H9 (cell line): ENCODE results near the gene FBXL19. TPM values are rescaled to one million over a fixed set of nuclear protein-coding genes. Genes with fewer than 3 reads are reported as not detected.

Source experiments
- DNase-seq: peaks from one replicate; pipeline ENCODE4 v3.0.0-alpha.2; 2017
- H2AFZ ChIP-seq: one replicate; pipeline ENCODE4 v1.6.1; 2013; ENCODE audit warnings: mild to moderate bottlenecking, low read length, control low read depth, moderate library complexity
- H2AK5ac ChIP-seq: 2 replicates; pipeline ENCODE4 v1.6.1; 2013; ENCODE audit warnings: low read length, control low read depth, mixed read lengths; ENCODE audit not compliant: insufficient read length
- H2BK120ac ChIP-seq: one replicate; pipeline ENCODE4 v1.6.1; 2013; ENCODE audit warnings: low read depth, mild to moderate bottlenecking, low read length, control low read depth, inconsistent platforms; ENCODE audit not compliant: poor library complexity, severe bottlenecking
- H2BK12ac ChIP-seq: 2 replicates; pipeline ENCODE4 v1.6.1; 2013; ENCODE audit warnings: low read length, control low read depth, mixed read lengths, low read depth; ENCODE audit not compliant: insufficient read length
- H2BK15ac ChIP-seq: 2 replicates; pipeline ENCODE4 v1.6.1; 2013; ENCODE audit warnings: low read depth, low read length, control low read depth
- H2BK20ac ChIP-seq: one replicate; pipeline ENCODE4 v1.6.1; 2013; ENCODE audit warnings: low read depth, mild to moderate bottlenecking, low read length, control low read depth, inconsistent platforms; ENCODE audit not compliant: poor library complexity, severe bottlenecking
- H2BK5ac ChIP-seq: 2 replicates; pipeline ENCODE4 v1.6.1; 2013; ENCODE audit warnings: low read length, control low read depth, mixed read lengths; ENCODE audit not compliant: insufficient read length
- H3K14ac ChIP-seq: 2 replicates; pipeline ENCODE4 v1.6.1; 2013; ENCODE audit warnings: low read length, control low read depth; ENCODE audit not compliant: insufficient read depth
- H3K18ac ChIP-seq: 2 replicates; pipeline ENCODE4 v1.6.1; 2013; ENCODE audit warnings: low read depth, mild to moderate bottlenecking, mixed read lengths, low read length, control low read depth; ENCODE audit not compliant: insufficient read length
- H3K23ac ChIP-seq: 2 replicates; pipeline ENCODE4 v1.6.1; 2013; ENCODE audit warnings: low read length, control low read depth, mixed read lengths, low read depth; ENCODE audit not compliant: insufficient read length
- H3K23me2 ChIP-seq: 2 replicates; pipeline ENCODE4 v1.6.1; 2013; ENCODE audit warnings: low read depth, mild to moderate bottlenecking, mixed read lengths, low read length, control low read depth; ENCODE audit not compliant: insufficient read length, poor library complexity, severe bottlenecking
- H3K27ac ChIP-seq: 2 replicates; pipeline ENCODE4 v1.5.1; 2013; ENCODE audit warnings: low read length, control low read depth, mixed read lengths, low read depth; ENCODE audit not compliant: insufficient read length
- H3K27me3 ChIP-seq: 2 replicates; pipeline ENCODE4 v1.6.1; 2013; ENCODE audit warnings: low read length, control low read depth, inconsistent platforms; ENCODE audit not compliant: insufficient read depth
- H3K4ac ChIP-seq: 2 replicates; pipeline ENCODE4 v1.6.1; 2013; ENCODE audit warnings: low read depth, mild to moderate bottlenecking, control low read depth, inconsistent platforms, low read length, moderate library complexity
- H3K4me1 ChIP-seq: 2 replicates; pipeline ENCODE4 v1.6.1; 2013; ENCODE audit warnings: low read length, control low read depth, inconsistent platforms; ENCODE audit not compliant: insufficient read depth
- H3K4me2 ChIP-seq: 2 replicates; pipeline ENCODE4 v1.6.1; 2013; ENCODE audit warnings: low read length, control low read depth, mixed read lengths; ENCODE audit not compliant: insufficient read length, insufficient read depth
- H3K56ac ChIP-seq: 2 replicates; pipeline ENCODE4 v1.6.1; 2013; ENCODE audit warnings: low read depth, mild to moderate bottlenecking, mixed read lengths, low read length, control low read depth; ENCODE audit not compliant: insufficient read length
- H3K79me1 ChIP-seq: 2 replicates; pipeline ENCODE4 v1.6.1; 2013; ENCODE audit warnings: low read depth, mild to moderate bottlenecking, moderate library complexity, low read length, control low read depth, inconsistent platforms; ENCODE audit not compliant: insufficient read depth, poor library complexity, severe bottlenecking
- H3K79me2 ChIP-seq: 2 replicates; pipeline ENCODE4 v1.6.1; 2013; ENCODE audit warnings: low read length, control low read depth, inconsistent platforms; ENCODE audit not compliant: insufficient read depth
- H3K9ac ChIP-seq: 2 replicates; pipeline ENCODE4 v1.6.1; 2013; ENCODE audit warnings: low read length, control low read depth, mixed read lengths; ENCODE audit not compliant: insufficient read length; ENCODE audit errors: extremely low read depth
- H3K9me3 ChIP-seq: one replicate; pipeline ENCODE4 v1.6.1; 2013; ENCODE audit warnings: low read depth, low read length, inconsistent platforms; ENCODE audit not compliant: control insufficient read depth
- H3T11ph ChIP-seq: one replicate; pipeline ENCODE4 v1.6.1; 2013; ENCODE audit warnings: mild to moderate bottlenecking, low read length, control low read depth, inconsistent platforms
- H4K20me1 ChIP-seq: one replicate; pipeline ENCODE4 v1.6.1; 2013; ENCODE audit not compliant: control insufficient read depth, insufficient read length, insufficient read depth
- H4K5ac ChIP-seq: 2 replicates; pipeline ENCODE4 v1.6.1; 2013; ENCODE audit warnings: low read depth, mild to moderate bottlenecking, mixed read lengths, low read length, control low read depth; ENCODE audit not compliant: insufficient read length
- H4K8ac ChIP-seq: replicated peaks from 2 replicates; pipeline ENCODE4 v1.6.1; 2013; ENCODE audit warnings: low read length, control low read depth, mixed read lengths, low read depth; ENCODE audit not compliant: insufficient read length
- H4K91ac ChIP-seq: 2 replicates; pipeline ENCODE4 v1.6.1; 2013; ENCODE audit warnings: low read depth, mild to moderate bottlenecking, moderate library complexity, mixed read lengths, low read length, control low read depth; ENCODE audit not compliant: insufficient read length
- H3K27ac Mint-ChIP-seq, 3 experiments: 2 replicates in 2 of 3; 3 replicates in 1 of 3; pipeline ENCODE4 v1.8.0; 2020 to 2021; ENCODE audit warnings: mixed read lengths in 3 of 3, mild to moderate bottlenecking in 1 of 3, moderate library complexity in 1 of 3
- H3K27me3 Mint-ChIP-seq: 2 replicates; pipeline ENCODE4 v1.8.0; 2021; ENCODE audit warnings: low read depth, mild to moderate bottlenecking, moderate library complexity, mixed read lengths
- H3K36me3 Mint-ChIP-seq, 3 experiments: 2 replicates in 2 of 3; 3 replicates in 1 of 3; pipeline ENCODE4 v1.8.0; 2020 to 2021; ENCODE audit warnings: low read depth in 3 of 3, mixed read lengths in 3 of 3; ENCODE audit not compliant: insufficient read depth in 1 of 3
- H3K4me1 Mint-ChIP-seq, 2 experiments: 2 replicates each; pipeline ENCODE4 v1.8.0; 2020; ENCODE audit warnings: mixed read lengths in 2 of 2
- H3K4me3 Mint-ChIP-seq, 2 experiments: 2 replicates in 1 of 2; 3 replicates in 1 of 2; pipeline ENCODE4 v1.8.0; 2020 to 2021; ENCODE audit warnings: mild to moderate bottlenecking in 2 of 2, mixed read lengths in 2 of 2, moderate library complexity in 1 of 2
- H3K9me3 Mint-ChIP-seq, 2 experiments: 2 replicates in 1 of 2; 3 replicates in 1 of 2; pipeline ENCODE4 v1.8.0; 2020; ENCODE audit warnings: mild to moderate bottlenecking in 2 of 2, mixed read lengths in 2 of 2, moderate library complexity in 1 of 2
- CTCF ChIP-seq: fragments of 200-600 bp; sonication (generic); conservative IDR thresholded peaks from 3 replicates; pipeline ENCODE4 v1.8.0; 2021; ENCODE audit warnings: antibody characterized with exemption, mild to moderate bottlenecking
- WGBS: extraction: QIAGEN DNeasy Blood & Tissue Kit; methylation state at CpG from one replicate; pipeline ENCODE4 v1.1.7; 2013; ENCODE audit warnings: missing lambda C conversion rate, low lambda C conversion rate, mixed read lengths; ENCODE audit not compliant: insufficient read length; ENCODE audit errors: extremely low coverage; 5-methylcytosine and 5-hydroxymethylcytosine counted together
- total RNA-seq: library from RNA; stranded (reverse); gene quantifications from 2 replicates; pipeline ENCODE4 v1.2.1, GENCODE V29; 2021

The FBXL19 gene
- total RNA-seq, 1 experiment from 2014 or later: 66.8 TPM

- Histone ChIP-seq H2BK12ac (no peak overlapping the region), H2AK5ac (no peak overlapping the region), H3K9me3 (no peaks in the 10 kb centered on the region), H3K9ac (no peak overlapping the region), H3K79me2 (no peaks in the 10 kb centered on the region), H3T11ph (no peak overlapping the region), H2BK120ac (no peak overlapping the region), H2BK20ac (no peak overlapping the region), H2BK5ac (no peak overlapping the region), H2BK15ac (no peak overlapping the region), H3K18ac (no peak overlapping the region), H3K4me2 (no peak overlapping the region), H3K23me2 (no peaks in the 10 kb centered on the region), H3K23ac (no peak overlapping the region), H4K20me1 (peaks cover 2% of the 10 kb centered on the region), H3K14ac (no peak overlapping the region), H3K4me1 (no peaks in the 10 kb centered on the region), H2AFZ (no peak overlapping the region), H3K27ac (no peak overlapping the region), H4K8ac (no peak overlapping the region), H3K56ac (no peak overlapping the region), H4K5ac (no peak overlapping the region), H4K91ac (no peak overlapping the region), H3K4ac (no peak overlapping the region), H3K79me1 (no peaks in the 10 kb centered on the region), H3K27me3 (no peaks in the 10 kb centered on the region)
- Mint-ChIP-seq H3K27ac (no peak overlapping the region), H3K9me3 (no peaks in the 10 kb centered on the region; a peak in 1 of 5 replicates), H3K4me3 (no peak overlapping the region), H3K36me3 (peaks cover 5 to 23% (median 21%) of the 10 kb centered on the region in 3 experiments; a peak in 6 of 7 replicates), H3K4me1 (peaks cover 3 to 9% of the 10 kb centered on the region in 2 experiments), H3K27me3 (no peaks in the 10 kb centered on the region; the same call in 1 of the 2 replicates)
- no CpG with 5 or more reads among the region's 9 CpGs for WGBS
- TF ChIP-seq CTCF: no peak
- DNase-seq: no peak
Measured at GRCh38 chr16:30887927-30888326, 35.4 kb upstream of the FBXL19 start.
